ENCODE measurements around the gene TSC22D4. TPM values are rescaled to one million over a fixed set of nuclear protein-coding genes. Genes with fewer than 3 reads are reported as not detected.
A peak's percentile ranks its signal among the peaks of the same experiment; 100 is the strongest.
"Not testable (repeated sequence)": the region's sequence is repeated elsewhere in the genome, so short reads cannot be mapped to it uniquely, and the experiment has no call there.

The TSC22D4 gene
- 10 to 100 TPM; 39.6 to 78.9 (median 55.3) TPM for polyA plus RNA-seq (ENCODE audit: insufficient read depth in 1 of 5, insufficient read length in 5 of 5, low replicate concordance in 1 of 5)
- long read RNA-seq, donor 1, transcript TSC22D4-201 (5 exons, 2,383 nt) = major isoform, 13 of 606 reads
- long read RNA-seq, donor 1, partial matches to known transcripts = 483 of 606 reads
- long read RNA-seq, donor 1, other reads (novel, unspliced or antisense) = 108 of 606 reads
- long read RNA-seq, donor 2, transcript TSC22D4-201 (5 exons, 2,383 nt) = major isoform, 7 of 308 reads
- long read RNA-seq, donor 2, partial matches to known transcripts = 247 of 308 reads
- long read RNA-seq, donor 2, other reads (novel, unspliced or antisense) = 53 of 308 reads
- long read RNA-seq, donor 3, transcript TSC22D4-201 (5 exons, 2,383 nt) = major isoform, 8 of 500 reads
- long read RNA-seq, donor 3, partial matches to known transcripts = 428 of 500 reads
- long read RNA-seq, donor 3, other reads (novel, unspliced or antisense) = 63 of 500 reads
- long read RNA-seq, donor 4, transcript TSC22D4-201 (5 exons, 2,383 nt) = major isoform, 9 of 44 reads
- long read RNA-seq, donor 4, partial matches to known transcripts = 33 of 44 reads
- long read RNA-seq, donor 4, other reads (novel, unspliced or antisense) = 0 of 44 reads
- long read RNA-seq, donor 5, transcript TSC22D4-201 (5 exons, 2,383 nt) = major isoform, 9 of 35 reads
- long read RNA-seq, donor 5, partial matches to known transcripts = 24 of 35 reads
- long read RNA-seq, donor 5, other reads (novel, unspliced or antisense) = 0 of 35 reads
- long read RNA-seq, donor 6, transcript TSC22D4-201 (5 exons, 2,383 nt) = major isoform, 19 of 636 reads
- long read RNA-seq, donor 6, partial matches to known transcripts = 527 of 636 reads
- long read RNA-seq, donor 6, other reads (novel, unspliced or antisense) = 87 of 636 reads
- long read RNA-seq, donor 7, transcript TSC22D4-201 (5 exons, 2,383 nt) = major isoform, 22 of 694 reads
- long read RNA-seq, donor 7, partial matches to known transcripts = 491 of 694 reads
- long read RNA-seq, donor 7, other reads (novel, unspliced or antisense) = 179 of 694 reads
- long read RNA-seq, donor 8, partial matches to known transcripts = 16 of 21 reads
- long read RNA-seq, donor 8, other reads (novel, unspliced or antisense) = 0 of 21 reads

DNA sequence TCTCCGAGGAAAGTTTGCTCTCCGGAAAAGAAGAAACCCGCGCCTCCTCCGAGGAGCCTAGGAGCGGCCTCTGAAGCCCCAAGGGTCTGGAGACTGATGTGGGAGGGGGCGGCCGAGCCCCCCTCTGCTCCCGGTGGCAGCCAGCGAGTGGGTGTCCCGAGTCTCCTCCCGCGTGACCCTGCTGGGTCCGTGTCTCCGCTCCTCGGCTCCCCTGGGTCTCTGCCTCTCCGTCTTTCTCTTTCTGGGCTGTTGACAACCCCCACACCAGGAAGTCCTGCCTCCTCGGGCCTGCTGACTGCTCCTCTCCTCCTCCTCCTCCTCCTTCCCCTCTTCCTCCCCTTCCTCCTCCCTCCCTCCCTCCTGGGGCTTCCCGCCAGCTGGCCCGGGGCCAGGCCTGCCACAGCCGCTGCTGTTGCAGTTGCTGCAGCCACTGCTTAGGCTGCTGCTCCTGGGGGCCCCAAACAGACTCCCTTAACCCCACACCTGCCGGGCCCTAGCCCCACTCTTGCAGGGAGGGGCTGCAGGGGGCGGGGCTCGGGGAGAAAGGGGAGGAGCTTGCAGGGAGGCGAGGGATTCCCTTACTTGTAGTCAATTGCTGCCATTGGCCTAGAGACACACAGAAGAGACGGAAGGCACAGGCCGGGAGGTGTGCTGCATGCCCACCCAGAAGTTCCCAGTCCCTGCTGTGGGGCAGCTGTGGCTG, at the start of gene TSC22D4:
Gene TSC22D4 (minus strand): TSS at position 257 of the 703 bp plus-strand sequence. CDS start 1,176 bp downstream, outside the sequence.
- DNase-seq = peak; percentile 96 to 97

DNA sequence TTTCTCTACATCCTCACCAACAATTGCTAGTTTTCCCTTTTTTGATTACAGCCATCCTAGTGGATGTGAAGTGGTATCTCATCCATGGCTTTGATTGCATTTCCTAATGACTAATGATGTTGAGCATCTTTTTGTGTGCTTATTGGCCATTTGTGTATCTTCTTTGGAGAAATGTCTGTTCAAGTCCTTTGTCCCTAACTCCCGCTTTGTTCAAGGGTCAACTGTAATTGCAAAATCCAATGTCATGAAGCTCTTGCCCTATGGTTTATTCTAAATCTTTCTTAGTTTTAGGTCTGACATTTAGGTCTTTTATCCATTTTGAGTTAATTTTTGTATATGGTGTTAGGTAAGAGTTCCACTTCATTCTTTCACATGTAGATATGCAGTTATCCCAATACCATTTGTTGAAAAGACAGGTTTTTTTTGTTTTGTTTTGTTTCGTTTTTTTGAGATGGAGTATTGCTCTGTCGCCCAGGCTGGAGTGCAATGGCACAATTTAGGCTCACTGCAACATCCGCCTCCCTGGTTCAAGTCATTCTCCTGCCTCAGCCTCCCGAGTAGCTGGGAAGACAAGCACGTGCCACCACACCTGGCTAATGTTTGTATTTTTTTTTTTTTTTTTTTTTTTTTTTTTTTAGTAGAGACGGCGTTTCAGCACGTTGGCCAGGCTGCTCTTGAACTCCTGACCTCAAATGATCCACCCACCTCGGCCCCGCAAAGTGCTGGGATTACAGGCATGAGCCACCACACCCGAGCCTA, 49.3 kb upstream of the TSC22D4 start:
- not testable (repeated sequence) for DNase-seq

DNA sequence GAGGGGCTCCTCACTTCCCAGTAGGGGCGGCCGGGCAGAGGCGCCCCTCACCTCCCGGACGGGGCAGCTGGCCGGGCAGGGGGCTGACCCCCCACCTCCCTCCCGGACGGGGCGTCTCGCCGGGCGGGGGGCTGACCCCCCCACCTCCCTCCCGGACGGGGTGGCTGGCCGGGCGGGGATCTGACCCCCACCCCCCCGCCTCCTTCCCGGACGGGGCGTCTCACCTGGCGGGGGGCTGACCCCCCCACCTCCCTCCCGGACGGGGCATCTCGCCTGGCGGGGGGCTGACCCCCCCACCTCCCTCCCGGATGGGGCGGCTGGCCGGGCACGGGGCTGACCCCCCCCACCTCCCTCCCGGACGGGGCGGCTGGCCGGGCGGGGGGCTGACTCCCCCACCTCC, 44.2 kb upstream of the TSC22D4 start:
- DNase-seq = not testable (repeated sequence)

DNA sequence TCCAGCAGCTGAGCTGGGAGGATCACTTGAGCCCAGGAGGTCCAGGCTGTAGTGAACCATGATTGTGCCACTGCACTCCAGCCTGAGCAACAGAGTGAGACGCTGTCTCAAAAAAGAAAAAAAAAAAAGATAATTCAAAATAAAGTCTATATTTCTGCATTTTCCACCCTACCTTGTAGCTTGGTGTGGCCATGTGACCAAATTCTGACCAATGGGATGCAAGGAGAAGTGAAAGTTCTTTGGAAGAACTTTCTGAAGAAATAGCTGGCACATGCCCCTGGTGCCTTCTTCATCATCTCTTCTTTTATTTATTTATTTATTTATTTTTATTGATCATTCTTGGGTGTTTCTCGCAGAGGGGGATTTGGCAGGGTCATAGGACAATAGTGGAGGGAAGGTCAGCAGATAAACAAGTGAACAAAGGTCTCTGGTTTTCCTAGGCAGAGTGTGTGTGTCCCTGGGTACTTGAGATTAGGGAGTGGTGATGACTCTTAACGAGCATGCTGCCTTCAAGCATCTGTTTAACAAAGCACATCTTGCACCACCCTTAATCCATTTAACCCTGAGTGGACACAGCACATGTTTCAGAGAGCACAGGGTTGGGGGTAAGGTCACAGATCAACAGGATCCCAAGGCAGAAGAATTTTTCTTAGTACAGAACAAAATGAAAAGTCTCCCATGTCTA, 43.0 kb upstream of the TSC22D4 start:
- not testable (repeated sequence) for DNase-seq

DNA sequence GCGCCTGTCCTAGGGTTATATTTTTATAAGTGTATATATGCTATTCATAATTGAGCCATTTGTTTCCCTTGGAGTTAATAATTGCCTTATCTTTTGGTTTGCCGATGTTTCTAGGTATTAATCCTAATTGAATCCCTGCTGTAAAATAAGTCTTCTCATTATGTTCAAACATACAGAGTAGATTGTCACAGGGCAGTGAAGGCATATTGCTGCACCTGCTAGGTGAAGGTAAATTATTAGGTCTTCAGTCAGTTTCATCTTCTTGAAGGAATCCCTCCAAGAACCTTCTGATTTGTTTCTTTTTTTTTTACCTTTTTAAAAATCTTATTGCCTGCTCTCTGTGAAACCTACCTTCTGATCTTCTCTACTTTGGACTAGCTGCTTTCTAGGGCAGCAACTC, 42.1 kb upstream of the TSC22D4 start:
- DNase-seq = no peak

DNA sequence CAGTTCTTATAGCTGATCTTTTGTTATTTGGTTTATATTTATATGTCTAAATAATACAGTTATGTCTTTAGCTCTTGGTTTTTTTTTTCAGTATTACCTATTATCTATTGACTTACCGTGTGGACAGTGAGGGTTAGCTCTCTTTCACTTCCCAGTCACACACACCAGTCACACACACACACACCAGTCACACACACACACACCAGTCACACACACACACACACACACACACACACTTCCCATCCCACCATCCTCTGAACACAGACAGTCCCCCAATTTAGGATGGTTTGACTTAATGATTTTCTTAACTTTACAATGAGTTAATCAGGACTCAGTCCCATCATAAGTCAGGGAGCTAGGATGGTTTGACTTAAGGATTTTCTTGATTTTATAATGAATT, 41.1 kb upstream of the TSC22D4 start:
- DNase-seq = no peak

DNA sequence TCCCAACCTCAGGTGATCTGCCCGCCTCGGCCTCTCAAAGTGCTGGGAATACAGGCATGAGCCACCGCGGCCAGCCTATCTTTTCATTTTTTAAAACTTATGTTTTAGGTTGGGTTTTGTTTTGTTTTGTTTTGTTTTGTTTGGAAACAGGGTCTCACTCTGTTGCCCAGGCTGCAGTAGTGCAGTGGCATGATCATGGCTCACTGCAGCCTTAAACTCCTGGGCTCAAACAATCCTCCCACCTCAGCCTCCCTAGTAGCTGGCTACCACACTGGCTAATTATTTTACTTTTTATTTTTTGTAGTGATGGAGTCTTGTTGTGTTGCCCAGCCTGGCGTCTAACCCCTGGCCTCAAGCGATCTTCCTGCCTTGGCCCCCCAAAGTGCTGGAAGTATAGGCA, 40.6 kb upstream of the TSC22D4 start:
- no peak for DNase-seq

DNA sequence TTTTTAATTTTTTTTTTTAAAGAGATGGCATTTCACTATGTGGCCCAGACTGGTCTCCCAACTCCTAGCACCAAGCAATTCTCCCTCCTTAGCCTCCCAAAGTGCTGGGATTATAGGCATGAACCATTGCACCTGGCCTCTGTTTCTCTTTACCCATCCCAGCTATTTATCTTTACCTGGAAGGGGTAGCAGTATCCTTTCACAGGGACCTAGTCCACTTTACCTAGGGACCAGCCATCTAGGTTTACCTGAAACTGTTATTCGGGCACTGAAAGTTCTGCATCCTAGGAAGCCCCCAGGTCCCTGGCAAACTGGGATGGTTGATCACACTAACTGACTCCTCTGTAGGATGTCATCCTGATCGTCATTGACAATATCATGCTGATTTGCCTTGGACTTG, 38.3 kb upstream of the TSC22D4 start:
- DNase-seq = no peak

DNA sequence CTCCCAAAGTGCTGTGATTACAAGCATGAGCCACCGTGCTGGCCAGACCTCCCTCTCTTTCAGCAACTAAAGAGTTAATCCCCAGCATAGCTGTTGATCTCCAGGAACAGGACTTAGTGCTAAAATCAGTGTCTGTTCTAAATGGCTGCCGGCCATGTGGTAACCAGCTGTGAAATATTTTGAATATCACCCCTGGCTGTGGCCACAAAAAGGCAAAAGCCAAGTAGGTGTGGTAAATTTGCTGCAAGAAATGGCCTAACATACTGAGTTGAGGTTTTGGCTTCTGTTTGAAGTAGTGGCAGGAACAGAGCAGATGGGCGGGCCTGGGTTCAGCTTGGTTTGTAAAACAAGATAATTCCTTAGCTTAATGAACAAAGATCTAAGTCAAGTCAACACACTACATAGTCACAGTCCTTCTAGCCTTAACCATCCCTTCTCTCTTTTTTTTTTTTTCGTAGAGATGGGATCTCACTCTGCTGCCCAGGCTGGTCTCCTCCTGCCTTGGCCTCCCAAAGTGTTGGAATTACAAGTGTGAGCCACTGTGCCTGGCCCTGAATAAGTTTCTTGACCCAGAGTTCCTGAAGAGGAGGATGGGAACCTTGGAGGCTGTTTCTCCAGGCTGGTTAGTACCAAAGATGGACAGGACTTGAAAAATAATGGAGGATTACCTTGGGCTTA, 37.3 kb upstream of the TSC22D4 start:
- DNase-seq = peak in 1 of 2 donors; percentile 23

DNA sequence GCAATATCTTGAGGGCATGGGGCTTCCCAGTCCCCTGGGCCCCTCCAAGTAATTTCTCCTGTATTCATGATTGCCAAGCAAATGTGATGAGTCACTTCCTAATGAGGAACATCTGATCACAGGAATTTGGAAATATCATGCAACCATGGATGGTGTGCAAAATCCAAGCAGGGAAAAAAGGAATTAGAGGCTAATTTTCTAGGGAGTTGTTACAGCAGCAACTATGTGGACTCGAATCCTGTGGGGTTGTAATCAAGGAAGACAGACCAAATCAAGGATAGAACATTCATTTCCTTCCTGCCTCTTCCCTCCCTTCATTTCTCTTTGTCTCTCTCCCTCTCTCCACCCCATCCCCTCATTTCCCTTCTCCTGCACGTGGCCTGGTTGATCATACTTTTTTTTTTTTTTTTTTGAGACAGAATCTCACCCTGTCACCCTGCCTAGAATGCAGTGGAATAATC, 36.1 kb upstream of the TSC22D4 start:
- no peak for DNase-seq

DNA sequence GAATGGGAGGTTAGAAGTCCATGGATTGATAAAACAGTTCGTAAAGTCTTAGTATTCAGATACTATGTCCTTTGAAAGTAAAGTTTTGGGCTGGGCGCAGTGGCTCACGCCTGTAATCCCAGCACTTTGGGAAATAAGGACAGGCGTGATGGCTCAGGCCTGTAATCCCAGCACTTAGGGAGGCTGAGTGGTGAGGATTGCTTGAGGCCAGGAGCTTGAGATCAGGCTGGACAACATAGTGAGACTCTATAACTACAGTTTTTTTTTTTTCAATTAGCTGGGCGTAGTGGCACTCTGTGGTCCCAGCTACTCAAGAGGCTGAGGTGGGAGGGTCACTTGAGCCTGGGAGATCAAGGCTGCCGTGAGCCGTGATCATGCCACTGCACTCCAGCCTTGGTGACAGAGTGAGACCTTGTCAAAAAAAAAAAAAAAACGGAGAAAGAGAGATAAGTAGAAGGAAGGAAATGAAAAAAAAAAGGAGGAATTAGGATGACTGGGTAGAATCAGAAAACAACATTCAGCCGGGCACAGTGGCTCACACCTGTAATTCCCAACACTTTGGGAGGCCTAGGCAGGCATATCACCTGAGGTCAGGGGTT, 34.3 kb upstream of the TSC22D4 start:
- no peak for DNase-seq

DNA sequence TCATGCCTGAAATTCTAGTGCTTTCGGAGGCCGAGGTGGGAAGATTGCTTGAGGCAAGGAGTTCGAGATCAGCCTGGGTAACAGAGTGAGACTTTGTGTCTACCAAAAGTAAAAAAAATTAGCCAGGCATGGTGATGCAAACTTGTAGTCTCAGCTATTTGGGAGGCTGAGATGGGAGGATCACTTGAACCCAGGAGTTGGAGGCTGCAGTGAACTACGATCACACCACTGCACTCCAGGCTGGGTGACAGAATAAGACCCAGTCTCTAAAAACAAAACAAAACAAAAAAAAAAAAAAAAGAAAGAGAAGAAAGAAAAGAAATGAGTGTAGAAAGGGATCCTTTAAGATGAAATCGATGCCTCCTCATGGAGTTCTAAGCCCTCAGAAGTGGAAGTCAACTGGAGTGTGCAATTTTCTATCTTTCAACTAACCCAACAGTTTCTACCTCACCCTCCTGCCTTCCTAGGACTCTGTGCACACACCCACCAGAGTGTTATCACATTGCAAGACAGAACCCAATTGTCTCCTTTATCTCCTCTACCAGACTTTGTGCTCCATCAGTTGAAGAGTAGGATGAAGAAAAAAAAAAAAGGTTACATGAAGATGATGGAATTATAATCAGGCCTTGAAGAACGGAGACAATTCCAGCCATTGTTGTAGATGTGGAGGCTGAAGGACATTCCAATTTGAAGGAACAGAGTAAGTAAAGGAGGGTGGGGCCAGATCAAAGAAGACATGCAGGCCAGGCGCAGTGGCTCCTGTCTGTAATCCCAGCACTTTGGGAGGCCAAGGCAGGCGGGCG, 31.6 kb upstream of the TSC22D4 start:
- DNase-seq = no peak

DNA sequence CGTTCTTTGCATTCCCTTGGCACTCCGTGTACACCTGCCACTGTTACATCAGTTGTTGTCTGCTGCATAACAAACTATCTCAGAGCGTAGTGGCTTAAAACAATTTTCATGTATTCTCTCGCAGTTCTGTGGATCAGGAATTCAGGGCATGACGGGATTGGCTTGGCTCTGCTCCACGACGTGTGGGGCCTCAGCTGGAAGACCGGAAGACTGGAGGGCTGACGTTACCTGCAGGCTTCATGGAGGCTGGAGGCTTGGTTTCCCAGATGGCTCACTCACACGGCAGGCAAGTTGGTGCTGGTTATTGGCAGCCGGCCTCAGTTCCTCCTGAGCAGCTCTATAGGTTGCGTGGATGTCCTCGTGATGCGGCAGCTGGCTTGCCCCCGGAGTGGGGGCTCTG, 30.2 kb upstream of the TSC22D4 start:
- DNase-seq = peak; percentile 32 to 34

DNA sequence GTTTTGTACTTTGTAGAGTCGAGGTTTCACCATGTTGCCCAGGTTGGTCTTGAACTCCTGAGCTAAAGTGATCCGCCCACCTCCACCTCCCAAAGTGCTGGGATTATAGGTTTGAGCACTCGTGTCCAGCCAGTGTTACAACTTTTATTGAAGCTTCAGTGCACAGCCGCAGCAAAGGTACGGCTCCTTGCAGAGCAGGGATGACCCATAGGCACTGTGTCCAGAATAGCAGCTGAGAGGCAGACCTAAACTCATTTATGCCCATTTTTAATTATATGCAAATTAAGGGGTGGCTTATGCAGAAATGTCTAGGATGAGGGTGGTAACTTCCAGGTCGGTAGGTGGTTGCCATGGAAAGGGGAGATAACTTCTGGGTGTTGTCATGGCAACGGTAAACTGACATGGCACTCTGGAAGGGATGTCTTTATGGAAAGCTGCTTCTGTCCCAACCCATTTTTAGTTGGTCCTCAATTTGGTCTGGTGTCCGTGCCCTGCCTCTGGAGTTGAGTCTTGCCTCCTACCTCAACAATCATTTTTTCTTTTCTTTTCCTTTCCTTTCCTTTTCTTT, 27.4 kb upstream of the TSC22D4 start:
- DNase-seq = no peak

DNA sequence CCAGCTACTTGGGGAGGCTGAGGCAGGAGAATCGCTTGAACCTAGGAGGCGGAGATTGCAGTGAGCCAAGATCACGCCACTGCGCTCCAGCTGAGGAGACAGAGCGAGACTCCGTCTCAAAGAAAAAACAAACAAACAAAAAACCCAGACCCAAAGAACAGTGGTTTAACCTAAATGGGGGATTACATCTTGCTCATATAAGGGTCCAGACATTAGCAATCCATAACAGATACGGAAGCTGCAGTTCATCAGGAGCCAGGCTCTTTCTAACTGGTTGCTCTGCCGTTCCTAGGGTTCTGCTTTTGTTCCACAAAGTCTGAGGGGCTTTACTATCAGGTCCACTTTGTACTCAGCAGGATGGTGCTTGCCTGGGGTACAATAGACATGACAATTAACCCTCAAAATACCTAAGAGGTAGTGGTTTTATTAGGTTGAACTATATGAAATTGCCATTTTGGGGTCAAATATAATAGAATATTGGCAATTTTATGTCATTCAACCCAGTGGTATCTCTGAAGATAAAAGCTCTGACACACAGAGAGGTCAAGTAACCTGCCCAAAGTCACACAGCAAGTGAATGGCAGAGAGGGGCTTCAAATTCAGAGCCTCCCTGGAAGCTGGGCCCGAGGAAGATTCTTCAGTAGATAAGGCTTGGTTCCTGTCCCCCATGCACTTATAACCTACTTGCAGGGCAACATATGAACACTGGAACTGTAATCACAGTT, 26.0 kb upstream of the TSC22D4 start:
- DNase-seq = no peak

DNA sequence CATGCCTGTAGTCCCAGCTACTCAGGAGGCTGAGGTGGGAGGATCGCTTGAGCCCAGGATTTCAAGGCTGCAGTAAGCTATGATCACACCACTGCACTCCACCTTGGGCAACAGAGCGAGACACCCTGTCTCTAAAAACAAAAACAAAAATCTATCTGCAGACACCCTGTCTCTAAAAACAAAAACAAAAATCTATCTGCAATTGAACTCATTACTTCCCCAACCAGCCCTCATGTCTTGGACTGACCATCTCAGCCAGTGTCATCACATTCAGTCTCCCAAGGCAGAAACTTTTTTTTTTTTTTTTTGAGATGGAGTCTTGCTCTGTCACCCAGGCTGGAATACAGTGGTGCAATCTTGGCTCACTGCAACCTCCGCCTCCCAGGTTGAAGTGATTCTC, 25.0 kb upstream of the TSC22D4 start:
- DNase-seq = not testable (repeated sequence)

DNA sequence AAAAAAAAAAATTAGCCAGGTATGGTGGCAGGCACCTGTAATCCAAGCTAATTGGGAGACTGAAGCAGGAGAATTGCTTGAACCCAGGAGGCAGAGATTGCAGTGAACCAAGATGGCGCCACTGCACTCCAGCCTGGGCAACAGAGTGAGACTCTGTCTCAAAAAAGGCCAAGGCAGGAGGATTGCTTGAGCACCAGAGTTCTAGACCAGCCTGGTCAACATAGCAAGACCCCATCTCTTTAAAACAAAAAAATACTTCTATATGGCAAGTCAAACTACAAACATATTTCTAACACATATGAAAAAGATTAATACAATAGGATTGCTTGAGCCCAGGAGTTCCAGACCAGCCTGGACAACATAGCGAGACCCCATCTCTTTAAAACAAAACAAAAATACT, 21.7 kb upstream of the TSC22D4 start:
- DNase-seq = not testable (repeated sequence)
